Measurements from ENCODE around the gene SH2B2.

The SH2B2 gene

DNA sequence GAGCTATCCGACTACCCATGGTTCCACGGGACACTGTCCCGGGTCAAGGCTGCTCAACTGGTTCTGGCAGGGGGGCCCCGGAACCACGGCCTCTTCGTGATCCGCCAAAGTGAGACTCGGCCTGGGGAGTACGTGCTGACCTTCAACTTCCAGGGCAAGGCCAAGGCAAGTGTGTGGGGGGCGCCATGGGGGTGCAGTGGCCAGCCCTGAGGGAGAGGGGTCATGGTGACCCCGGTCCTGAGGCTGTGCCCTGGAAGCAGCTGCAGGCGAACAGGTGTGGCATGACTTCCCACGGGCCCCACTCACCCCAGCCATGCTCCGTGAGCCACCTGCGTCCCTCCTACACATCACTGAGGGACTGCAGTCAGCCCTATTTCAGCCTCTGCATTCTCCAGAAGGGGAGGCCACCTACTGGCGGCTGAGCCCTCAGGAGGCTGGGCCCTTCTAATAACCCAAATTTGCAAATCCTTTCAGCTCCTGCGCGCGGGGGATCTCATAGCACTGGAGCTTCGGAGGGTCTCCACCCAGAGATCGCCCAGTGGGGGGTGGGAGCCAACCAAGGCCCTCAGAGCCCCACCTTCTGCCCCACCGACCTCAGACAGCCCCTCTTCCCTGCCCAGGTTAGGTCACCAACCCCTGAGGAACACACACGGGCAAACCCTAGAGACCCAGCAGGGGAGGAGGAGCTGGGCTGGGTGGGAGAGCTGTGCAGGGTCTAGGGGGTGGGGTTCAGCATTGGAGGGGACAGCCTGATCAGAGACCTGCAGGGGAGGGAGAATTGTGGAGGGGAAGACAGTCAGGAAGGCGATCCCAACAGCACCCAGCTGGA is 30.8 kb downstream of the SH2B2 start:
- Histone ChIP-seq H4K8ac (ENCODE audit: low read length) (no peak overlapping the region), H3K4me3 (ENCODE audit: insufficient read depth in 1 of 2, low read depth in 1 of 2, low read length in 2 of 2) (no peak overlapping the region), H2BK15ac (ENCODE audit: low read depth, poor library complexity, severe bottlenecking) (no peak overlapping the region), H3K9ac (ENCODE audit: low read length) (no peak overlapping the region), H4K91ac (ENCODE audit: low read length) (no peak overlapping the region), H3K14ac (ENCODE audit: low read length in 2 of 2) (no peak overlapping the region), H3K18ac (ENCODE audit: low read depth in 1 of 2, low read length in 2 of 2) (no peak overlapping the region), H2BK120ac (ENCODE audit: low read depth, low read length) (no peak overlapping the region), H3K27ac (ENCODE audit: low read length, poor library complexity, severe bottlenecking) (no peak overlapping the region), H3K4me2 (ENCODE audit: low read length, poor library complexity, severe bottlenecking) (no peak overlapping the region), H2BK12ac (ENCODE audit: low read length in 2 of 2) (no peak overlapping the region), H2BK5ac (ENCODE audit: low read depth, low read length, poor library complexity, severe bottlenecking) (no peak overlapping the region), H2AFZ (ENCODE audit: low read depth, low read length) (no peak overlapping the region), H3K4me1 (ENCODE audit: control insufficient read depth, insufficient read depth, low read depth, low read length) (peaks cover 14% of the 10 kb centered on the region), H2AK5ac (ENCODE audit: low read length, severe bottlenecking) (no peak overlapping the region), H3K4ac (ENCODE audit: low read depth in 1 of 2, low read length in 2 of 2) (no peak overlapping the region), H3K79me1 (replicated peaks; ENCODE audit: low read length, poor library complexity, severe bottlenecking) (no peaks in the 10 kb centered on the region), H3K23ac (ENCODE audit: low read length in 2 of 2) (no peak overlapping the region), H3K9me3 (ENCODE audit: control insufficient read depth, low read length) (no peaks in the 10 kb centered on the region), H3K27me3 (ENCODE audit: control insufficient read depth in 1 of 2, insufficient read depth in 1 of 2, low read length in 2 of 2) (peaks cover 0 to 18% of the 10 kb centered on the region in 2 experiments), H3K36me3 (ENCODE audit: control insufficient read depth in 1 of 2, insufficient read depth in 2 of 2, low read depth in 1 of 2, low read length in 2 of 2) (peaks cover 0 to 24% of the 10 kb centered on the region in 2 experiments)
- no peak for DNase-seq
- 84% methylated on average over 23 of the region's 24 CpGs for WGBS

DNA sequence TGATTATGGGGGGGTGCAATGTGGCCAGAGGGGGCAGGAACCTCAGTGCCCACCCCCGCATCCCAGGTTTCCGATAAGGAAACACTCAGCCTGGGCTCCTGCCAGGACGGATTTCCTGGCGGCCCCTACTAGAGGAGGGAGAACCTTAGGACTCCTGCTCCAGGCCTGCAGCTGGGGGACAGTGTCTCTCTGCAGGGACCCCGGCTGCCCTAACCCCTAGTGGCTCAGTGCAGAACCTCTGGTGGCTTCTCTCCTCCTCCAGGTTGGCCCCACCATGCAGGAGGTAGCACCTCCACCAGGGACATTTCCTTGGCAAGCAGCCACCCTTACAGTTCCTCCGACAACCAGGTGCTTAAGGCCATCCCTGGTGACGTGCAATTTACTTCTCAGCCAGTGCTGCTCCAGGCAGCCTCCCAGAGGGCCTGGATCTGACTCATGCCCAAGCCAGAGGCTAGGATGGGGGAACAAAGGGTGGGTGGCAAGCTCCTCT is 31.9 kb downstream of the SH2B2 start:
- Histone ChIP-seq H2BK15ac (ENCODE audit: low read depth, poor library complexity, severe bottlenecking) (no peak overlapping the region), H3K36me3 (ENCODE audit: control insufficient read depth in 1 of 2, insufficient read depth in 2 of 2, low read depth in 1 of 2, low read length in 2 of 2) (peaks cover 0 to 24% of the 10 kb centered on the region in 2 experiments), H3K18ac (ENCODE audit: low read depth in 1 of 2, low read length in 2 of 2) (no peak overlapping the region), H3K4ac (ENCODE audit: low read depth in 1 of 2, low read length in 2 of 2) (no peak overlapping the region), H3K9me3 (ENCODE audit: control insufficient read depth, low read length) (no peaks in the 10 kb centered on the region), H3K79me1 (replicated peaks; ENCODE audit: low read length, poor library complexity, severe bottlenecking) (no peaks in the 10 kb centered on the region), H3K27ac (ENCODE audit: low read length, poor library complexity, severe bottlenecking) (no peak overlapping the region), H4K8ac (ENCODE audit: low read length) (no peak overlapping the region), H3K14ac (ENCODE audit: low read length in 2 of 2) (no peak overlapping the region), H2BK120ac (ENCODE audit: low read depth, low read length) (no peak overlapping the region), H3K27me3 (ENCODE audit: control insufficient read depth in 1 of 2, insufficient read depth in 1 of 2, low read length in 2 of 2) (peaks cover 0 to 26% of the 10 kb centered on the region in 2 experiments), H2BK12ac (ENCODE audit: low read length in 2 of 2) (no peak overlapping the region), H4K91ac (ENCODE audit: low read length) (no peak overlapping the region), H2AFZ (ENCODE audit: low read depth, low read length) (no peak overlapping the region), H3K4me1 (ENCODE audit: control insufficient read depth, insufficient read depth, low read depth, low read length) (peaks cover 14% of the 10 kb centered on the region), H2BK5ac (ENCODE audit: low read depth, low read length, poor library complexity, severe bottlenecking) (no peak overlapping the region), H3K23ac (ENCODE audit: low read length in 2 of 2) (no peak overlapping the region), H3K4me2 (ENCODE audit: low read length, poor library complexity, severe bottlenecking) (no peak overlapping the region), H3K4me3 (ENCODE audit: insufficient read depth in 1 of 2, low read depth in 1 of 2, low read length in 2 of 2) (no peak overlapping the region), H3K9ac (ENCODE audit: low read length) (no peak overlapping the region), H2AK5ac (ENCODE audit: low read length, severe bottlenecking) (no peak overlapping the region)
- 86% methylated on average over 6 of the region's 7 CpGs for WGBS
- no peak for DNase-seq

DNA sequence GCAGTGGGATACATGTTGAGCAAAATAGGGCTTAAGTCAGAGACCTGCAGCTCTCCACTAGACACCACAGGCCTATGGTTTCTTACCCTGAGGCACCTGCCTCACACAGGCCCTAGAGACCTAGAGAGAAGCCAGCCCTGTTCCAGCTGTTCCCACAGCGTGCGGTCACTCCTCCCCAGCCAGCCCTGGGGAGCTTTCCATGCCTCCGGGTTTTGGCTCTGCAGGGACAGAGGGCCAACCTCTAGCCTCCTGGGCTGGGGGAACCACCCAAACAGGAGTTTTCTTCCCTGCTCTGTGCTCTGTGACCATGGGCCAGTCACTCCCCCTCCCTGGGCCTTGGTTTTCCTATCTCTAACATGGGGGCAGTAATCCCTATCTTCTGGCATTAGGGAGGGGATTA is 33.0 kb downstream of the SH2B2 start:
- WGBS, result 100% methylated on average over 3 of the region's 3 CpGs
- Histone ChIP-seq H3K79me1 (replicated peaks; ENCODE audit: low read length, poor library complexity, severe bottlenecking) (no peaks in the 10 kb centered on the region), H3K4me2 (ENCODE audit: low read length, poor library complexity, severe bottlenecking) (no peak overlapping the region), H3K9me3 (ENCODE audit: control insufficient read depth, low read length) (no peaks in the 10 kb centered on the region), H4K91ac (ENCODE audit: low read length) (no peak overlapping the region), H3K27ac (ENCODE audit: low read length, poor library complexity, severe bottlenecking) (no peak overlapping the region), H3K4me3 (ENCODE audit: insufficient read depth in 1 of 2, low read depth in 1 of 2, low read length in 2 of 2) (no peak overlapping the region), H2BK120ac (ENCODE audit: low read depth, low read length) (no peak overlapping the region), H3K4me1 (ENCODE audit: control insufficient read depth, insufficient read depth, low read depth, low read length) (peaks cover 14% of the 10 kb centered on the region), H3K14ac (ENCODE audit: low read length in 2 of 2) (no peak overlapping the region), H3K9ac (ENCODE audit: low read length) (no peak overlapping the region), H3K18ac (ENCODE audit: low read depth in 1 of 2, low read length in 2 of 2) (no peak overlapping the region), H2AK5ac (ENCODE audit: low read length, severe bottlenecking) (no peak overlapping the region), H3K23ac (ENCODE audit: low read length in 2 of 2) (no peak overlapping the region), H4K8ac (ENCODE audit: low read length) (no peak overlapping the region), H2BK15ac (ENCODE audit: low read depth, poor library complexity, severe bottlenecking) (no peak overlapping the region), H2AFZ (ENCODE audit: low read depth, low read length) (no peak overlapping the region), H3K27me3 (ENCODE audit: control insufficient read depth in 1 of 2, insufficient read depth in 1 of 2, low read length in 2 of 2) (peaks cover 0 to 35% of the 10 kb centered on the region in 2 experiments), H2BK12ac (ENCODE audit: low read length in 2 of 2) (no peak overlapping the region), H3K36me3 (ENCODE audit: control insufficient read depth in 1 of 2, insufficient read depth in 2 of 2, low read depth in 1 of 2, low read length in 2 of 2) (peaks cover 0 to 17% of the 10 kb centered on the region in 2 experiments), H2BK5ac (ENCODE audit: low read depth, low read length, poor library complexity, severe bottlenecking) (no peak overlapping the region), H3K4ac (ENCODE audit: low read depth in 1 of 2, low read length in 2 of 2) (no peak overlapping the region)
- DNase-seq, result no peak

DNA sequence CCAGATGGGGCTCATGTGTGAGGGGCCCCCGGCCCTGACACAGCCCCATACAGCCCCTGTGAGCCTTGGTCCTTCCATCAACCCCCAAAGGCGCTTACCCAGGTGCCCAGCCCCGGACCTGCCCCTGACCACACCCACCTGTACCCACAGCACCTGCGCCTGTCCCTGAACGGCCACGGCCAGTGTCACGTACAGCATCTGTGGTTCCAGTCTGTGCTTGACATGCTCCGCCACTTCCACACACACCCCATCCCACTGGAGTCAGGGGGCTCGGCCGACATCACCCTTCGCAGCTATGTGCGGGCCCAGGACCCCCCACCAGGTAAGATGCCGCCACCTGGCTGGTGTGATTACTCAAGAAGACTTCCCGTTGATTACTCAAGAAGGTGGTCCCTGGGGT is 33.5 kb downstream of the SH2B2 start:
- Histone ChIP-seq H4K8ac (ENCODE audit: low read length) (no peak overlapping the region), H2BK5ac (ENCODE audit: low read depth, low read length, poor library complexity, severe bottlenecking) (no peak overlapping the region), H3K9me3 (ENCODE audit: control insufficient read depth, low read length) (no peaks in the 10 kb centered on the region), H3K14ac (ENCODE audit: low read length in 2 of 2) (no peak overlapping the region), H3K27me3 (ENCODE audit: control insufficient read depth in 1 of 2, insufficient read depth in 1 of 2, low read length in 2 of 2) (peaks cover 0 to 35% of the 10 kb centered on the region in 2 experiments), H3K4me1 (ENCODE audit: control insufficient read depth, insufficient read depth, low read depth, low read length) (peaks cover 14% of the 10 kb centered on the region), H3K4ac (ENCODE audit: low read depth in 1 of 2, low read length in 2 of 2) (no peak overlapping the region), H3K23ac (ENCODE audit: low read length in 2 of 2) (no peak overlapping the region), H2BK120ac (ENCODE audit: low read depth, low read length) (no peak overlapping the region), H3K4me3 (ENCODE audit: insufficient read depth in 1 of 2, low read depth in 1 of 2, low read length in 2 of 2) (no peak overlapping the region), H2BK15ac (ENCODE audit: low read depth, poor library complexity, severe bottlenecking) (no peak overlapping the region), H3K9ac (ENCODE audit: low read length) (no peak overlapping the region), H2AFZ (ENCODE audit: low read depth, low read length) (no peak overlapping the region), H3K27ac (ENCODE audit: low read length, poor library complexity, severe bottlenecking) (no peak overlapping the region), H3K36me3 (ENCODE audit: control insufficient read depth in 1 of 2, insufficient read depth in 2 of 2, low read depth in 1 of 2, low read length in 2 of 2) (peaks cover 0 to 16% of the 10 kb centered on the region in 2 experiments), H3K18ac (ENCODE audit: low read depth in 1 of 2, low read length in 2 of 2) (no peak overlapping the region), H4K91ac (ENCODE audit: low read length) (no peak overlapping the region), H3K4me2 (ENCODE audit: low read length, poor library complexity, severe bottlenecking) (no peak overlapping the region), H2AK5ac (ENCODE audit: low read length, severe bottlenecking) (no peak overlapping the region), H2BK12ac (ENCODE audit: low read length in 2 of 2) (no peak overlapping the region), H3K79me1 (replicated peaks; ENCODE audit: low read length, poor library complexity, severe bottlenecking) (no peaks in the 10 kb centered on the region)
- no peak for DNase-seq
- WGBS, result 93% methylated on average over 14 of the region's 14 CpGs

Data from mesenchymal stem cell (in vitro differentiated cells and primary cell).